PC-9 (cell line): ENCODE data around the gene FAM131B. TPM values are rescaled to one million over a fixed set of nuclear protein-coding genes. Genes with fewer than 3 reads are reported as not detected.

Source experiments
- BruUV-seq: library from RNA; stranded (reverse); fragments of 400-500 nt; replicated peaks from 2 replicates; lab custom pipeline; 2021; lab: Mats Ljungman, UMichigan
- CTCF ChIA-PET: fragments of 300-600 bp; sonication (Branson Sonifier 250); formaldehyde crosslinking; loops from one replicate; lab custom pipeline; 2022; ENCODE audit warnings: antibody characterized with exemption; lab: Charles Lee
- POLR2A ChIA-PET: fragments of 300-600 bp; sonication (Branson Sonifier 250); formaldehyde crosslinking; loops from one replicate; lab custom pipeline; 2022; ENCODE audit warnings: antibody characterized with exemption; ENCODE audit not compliant: unreplicated experiment; lab: Charles Lee
- DNase-seq, 2 experiments: peaks; one replicate each; pipeline versions ENCODE4 v3.0.0 to v3.0.0-alpha.2; 2015 to 2022; ENCODE audit warnings: mixed read lengths in 1 of 2
- H2AFZ ChIP-seq: fragments of 200-600 bp; sonication (generic); 2 replicates; pipeline ENCODE4 v1.8.1; 2017; ENCODE audit warnings: antibody characterized with exemption
- H3F3A ChIP-seq: fragments of 200-600 bp; sonication (generic); 2 replicates; pipeline ENCODE4 v1.8.1; 2017; ENCODE audit warnings: antibody characterized with exemption, mild to moderate bottlenecking, low read depth; ENCODE audit not compliant: insufficient read depth
- H3K27ac ChIP-seq: fragments of 200-600 bp; sonication (generic); 2 replicates; pipeline ENCODE4 v1.6.1; 2016; ENCODE audit warnings: mixed run types
- H3K27me3 ChIP-seq: fragments of 200-600 bp; sonication (generic); 2 replicates; pipeline ENCODE4 v1.6.1; 2016; ENCODE audit warnings: low read depth, mixed run types; ENCODE audit not compliant: insufficient read depth
- H3K36me3 ChIP-seq: fragments of 200-600 bp; sonication (generic); 2 replicates; pipeline ENCODE4 v1.6.1; 2016; ENCODE audit warnings: low read depth, mixed run types
- H3K4me1 ChIP-seq: fragments of 200-600 bp; sonication (generic); replicated peaks from 2 replicates; pipeline ENCODE4 v1.6.1; 2016; ENCODE audit warnings: mixed run types; ENCODE audit not compliant: insufficient read depth
- H3K4me2 ChIP-seq: fragments of 200-600 bp; sonication (generic); 2 replicates; pipeline ENCODE4 v1.6.1; 2017; ENCODE audit warnings: mixed run types
- H3K4me3 ChIP-seq: fragments of 200-600 bp; sonication (generic); 2 replicates; pipeline ENCODE4 v1.6.1; 2016; ENCODE audit warnings: mixed run types
- H3K79me2 ChIP-seq: fragments of 200-600 bp; sonication (generic); 2 replicates; pipeline ENCODE4 v1.6.1; 2017; ENCODE audit warnings: low read depth, mixed run types
- H3K9me2 ChIP-seq: fragments of 200-600 bp; sonication (generic); 2 replicates; pipeline ENCODE4 v1.8.1; 2017; ENCODE audit warnings: mild to moderate bottlenecking; ENCODE audit not compliant: insufficient read depth
- H3K9me3 ChIP-seq: fragments of 200-600 bp; sonication (generic); 2 replicates; pipeline ENCODE4 v1.8.1; 2016; ENCODE audit warnings: low read depth; ENCODE audit not compliant: insufficient read depth
- H4K20me1 ChIP-seq: fragments of 200-600 bp; sonication (generic); 2 replicates; pipeline ENCODE4 v1.8.1; 2017; ENCODE audit not compliant: insufficient read depth
- EZH2 ChIP-seq: fragments of 200-600 bp; sonication (generic); IDR thresholded peaks from 2 replicates; pipeline ENCODE4 v1.8.0; 2017; ENCODE audit warnings: antibody characterized with exemption, low read depth
- intact Hi-C: fragments of 100-400 bp; cut with micrococcal nuclease; formaldehyde crosslinking; loops from one replicate; pipeline ENCODE4 v1.10.0; 2022; ENCODE audit not compliant: unreplicated experiment
- total RNA-seq: library from RNA; stranded (reverse); gene quantifications from 2 replicates; pipeline ENCODE4 v1.2.3, GENCODE V29; 2021
- TF ChIP-seq, protein P1 (sequence below): fragments of 200-600 bp; sonication (generic); conservative IDR thresholded peaks from 2 replicates; pipeline ENCODE4 v1.6.1; 2017; ENCODE audit warnings: mixed run types, antibody characterized with exemption, mild to moderate bottlenecking, moderate library complexity

Gene FAM131B
- total RNA-seq, 1 experiment from 2014 or later, result 0.65 TPM

DNA sequence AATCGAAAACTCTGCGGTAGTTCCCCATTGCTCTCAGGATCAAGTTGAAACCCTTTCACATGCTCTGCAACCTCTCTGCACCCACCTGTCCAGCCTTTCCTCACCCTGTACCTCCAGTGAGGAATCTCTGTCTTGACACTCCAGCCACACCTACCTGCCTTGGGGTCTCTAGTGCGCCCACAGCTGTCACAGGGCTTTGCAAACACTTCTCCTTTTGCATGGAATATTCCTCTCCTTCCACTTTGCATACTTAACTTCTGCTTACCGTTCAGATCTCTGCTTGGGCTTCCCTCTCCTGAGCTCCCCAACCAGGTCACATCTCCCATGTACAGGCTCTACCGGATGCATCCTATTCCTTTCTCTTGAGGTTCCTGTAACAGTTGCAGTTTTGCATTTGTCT is 12.0 kb upstream of the FAM131B start:
- ChIA-PET POLR2A (no interaction called here), CTCF (interaction anchor here (0.6 kb wide), 1 partner anchor 36 kb away, joined by 4 read pairs; no protein-coding TSS in a partner anchor)
- no peaks in the 10 kb centered on the region for H3K9me3 ChIP-seq
- H3K4me3 ChIP-seq, result no peak overlapping the region
- H3K79me2 ChIP-seq, result peaks cover 10% of the 10 kb centered on the region
- no peaks in the 10 kb centered on the region for H4K20me1 ChIP-seq
- intact Hi-C loops, result no loop called here
- TF ChIP-seq EZH2, result no peak
- TF ChIP-seq, protein P1, sequence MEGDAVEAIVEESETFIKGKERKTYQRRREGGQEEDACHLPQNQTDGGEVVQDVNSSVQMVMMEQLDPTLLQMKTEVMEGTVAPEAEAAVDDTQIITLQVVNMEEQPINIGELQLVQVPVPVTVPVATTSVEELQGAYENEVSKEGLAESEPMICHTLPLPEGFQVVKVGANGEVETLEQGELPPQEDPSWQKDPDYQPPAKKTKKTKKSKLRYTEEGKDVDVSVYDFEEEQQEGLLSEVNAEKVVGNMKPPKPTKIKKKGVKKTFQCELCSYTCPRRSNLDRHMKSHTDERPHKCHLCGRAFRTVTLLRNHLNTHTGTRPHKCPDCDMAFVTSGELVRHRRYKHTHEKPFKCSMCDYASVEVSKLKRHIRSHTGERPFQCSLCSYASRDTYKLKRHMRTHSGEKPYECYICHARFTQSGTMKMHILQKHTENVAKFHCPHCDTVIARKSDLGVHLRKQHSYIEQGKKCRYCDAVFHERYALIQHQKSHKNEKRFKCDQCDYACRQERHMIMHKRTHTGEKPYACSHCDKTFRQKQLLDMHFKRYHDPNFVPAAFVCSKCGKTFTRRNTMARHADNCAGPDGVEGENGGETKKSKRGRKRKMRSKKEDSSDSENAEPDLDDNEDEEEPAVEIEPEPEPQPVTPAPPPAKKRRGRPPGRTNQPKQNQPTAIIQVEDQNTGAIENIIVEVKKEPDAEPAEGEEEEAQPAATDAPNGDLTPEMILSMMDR, result no peak
- H3K27ac ChIP-seq, result no peak overlapping the region
- no peaks in the 10 kb centered on the region for H3K36me3 ChIP-seq
- no peaks in the 10 kb centered on the region for H3K9me2 ChIP-seq
- DNase-seq, result no peak
- no peak overlapping the region for H3K4me2 ChIP-seq
- no peaks in the 10 kb centered on the region for H3F3A ChIP-seq
- no peak overlapping the region for H2AFZ ChIP-seq
- H3K4me1 ChIP-seq, result peaks cover 27% of the 10 kb centered on the region
- no TSS peak for BruUV-seq
- H3K27me3 ChIP-seq, result no peaks in the 10 kb centered on the region

DNA sequence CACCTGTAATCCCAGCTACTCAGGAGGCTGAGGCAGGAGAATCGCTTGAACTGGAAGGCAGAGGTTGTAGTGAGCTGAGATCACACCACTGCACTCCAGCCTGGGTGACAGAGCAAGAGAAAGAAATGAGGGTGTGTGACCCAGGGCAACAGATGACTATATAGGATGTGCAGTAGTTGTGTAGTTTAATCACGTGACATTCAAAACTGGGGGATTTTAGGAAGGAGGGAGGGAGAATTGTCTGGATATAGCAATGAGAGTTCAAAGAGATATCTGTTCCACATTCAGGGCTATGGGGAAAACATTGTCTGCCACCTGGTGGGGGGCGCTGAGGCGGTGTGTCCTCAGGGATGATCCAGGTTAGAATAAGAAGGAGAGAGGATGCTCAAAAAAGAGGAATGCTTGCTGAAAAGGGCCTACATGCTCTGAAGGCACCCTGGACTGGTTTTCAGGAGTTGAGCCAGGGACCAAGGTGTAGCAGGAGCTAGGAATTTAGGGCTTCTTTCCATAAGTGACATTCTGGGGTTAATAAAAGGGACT is 10.8 kb upstream of the FAM131B start:
- Histone ChIP-seq H3K79me2 (no peaks in the 10 kb centered on the region), H3K4me3 (no peak overlapping the region), H3K27ac (no peak overlapping the region), H3K36me3 (no peaks in the 10 kb centered on the region), H3K27me3 (no peaks in the 10 kb centered on the region), H2AFZ (no peak overlapping the region), H3F3A (peaks cover 5% of the 10 kb centered on the region; the same call in 1 of the 2 replicates), H3K9me3 (no peaks in the 10 kb centered on the region), H3K4me2 (no peak overlapping the region), H3K9me2 (no peaks in the 10 kb centered on the region), H3K4me1 (peaks cover 30% of the 10 kb centered on the region), H4K20me1 (no peaks in the 10 kb centered on the region)
- ChIA-PET POLR2A (no interaction called here), CTCF (no interaction called here)
- no peak for DNase-seq
- intact Hi-C loops, result no loop called here
- TF ChIP-seq, protein P1, result peak; percentile 27; the same call in 1 of the 2 replicates
- no peak for TF ChIP-seq EZH2
- no TSS peak for BruUV-seq

DNA sequence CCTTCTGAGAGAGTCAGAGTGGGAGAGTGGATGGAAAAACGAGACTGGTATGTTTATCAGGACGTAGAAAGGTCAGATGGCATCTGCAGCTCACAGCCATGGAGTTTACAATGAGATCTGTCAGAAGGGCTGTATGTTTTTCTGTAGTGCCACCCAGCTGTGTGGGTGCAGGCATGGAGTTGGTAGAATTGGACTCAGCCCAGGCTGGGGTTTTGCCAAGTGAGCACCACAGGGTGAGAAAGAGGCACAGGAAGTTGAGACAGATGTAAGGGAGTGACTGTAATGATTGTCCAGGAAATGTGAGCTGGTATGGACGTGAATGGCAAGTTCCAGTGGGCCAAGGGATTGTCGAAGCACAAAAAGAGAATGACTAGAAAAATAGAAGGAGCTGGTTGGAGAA is 9.6 kb upstream of the FAM131B start:
- no peaks in the 10 kb centered on the region for H4K20me1 ChIP-seq
- H3K9me2 ChIP-seq, result no peaks in the 10 kb centered on the region
- intact Hi-C loops, result no loop called here
- H3K79me2 ChIP-seq, result no peaks in the 10 kb centered on the region
- H3K4me2 ChIP-seq, result no peak overlapping the region
- TF ChIP-seq, protein P1, result no peak
- no peak for TF ChIP-seq EZH2
- no peak overlapping the region for H3K27ac ChIP-seq
- no peak overlapping the region for H2AFZ ChIP-seq
- peaks cover 41% of the 10 kb centered on the region for H3K4me1 ChIP-seq
- H3K9me3 ChIP-seq, result no peaks in the 10 kb centered on the region
- peaks cover 9% of the 10 kb centered on the region; the same call in 1 of the 2 replicates for H3F3A ChIP-seq
- H3K27me3 ChIP-seq, result no peaks in the 10 kb centered on the region
- peak in 1 of 2 experiments; percentile 56 for DNase-seq
- no TSS peak for BruUV-seq
- no peak overlapping the region for H3K4me3 ChIP-seq
- no peaks in the 10 kb centered on the region for H3K36me3 ChIP-seq
- CTCF ChIA-PET, result no interaction called here
- POLR2A ChIA-PET, result interaction anchor here (0.6 kb wide), 3 partner anchors 76 to 129 kb away, joined by 3 to 4 read pairs (median 4); partner anchors contain the start of gene CASP2
